OCI-LY7 (cell line): ENCODE measurements around the gene ZNF106. TPM values are rescaled to one million over a fixed set of nuclear protein-coding genes. Genes with fewer than 3 reads are reported as not detected.

Experiments
- small RNA-seq: library from RNA; depleted of rRNA; stranded (forward); fragments of <200 nt; gene quantifications from one replicate; pipeline ENCODE3, GENCODE V24; 2014
- total RNA-seq, 2 experiments: library from RNA; depleted of rRNA in 1 of 2; stranded (reverse); fragments of >200 nt in 1 of 2; shearing (Covaris generic) in 1 of 2; gene quantifications; 2 replicates each; pipeline ENCODE4 v1.2.3, GENCODE V29; 2014 to 2022

Gene ZNF106
- total RNA-seq, 2 experiments from 2014 or later: 30.5 to 66.4 TPM

Small RNAs within 50 kb of the gene (small RNA-seq; reads per million reads assigned to genes)
- gene RNU6-188P: not detected

Other genes with a start within 250 kb of the ZNF106 start
- gene GANC, start 217.9 kb downstream of the ZNF106 start, total RNA-seq (2014; rRNA removed; shearing (Covaris generic)): 25.4 and 27.9 TPM in 2 replicates
- gene GANC, start 217.9 kb downstream of the ZNF106 start, total RNA-seq (2022): 31.7 and 35.7 TPM in 2 replicates
- gene TMEM87A, start 217.7 kb downstream of the ZNF106 start, total RNA-seq (2014; rRNA removed; shearing (Covaris generic)): 21.4 and 23.2 TPM in 2 replicates
- 23.6 and 24.5 TPM in 2 replicates for gene TMEM87A, start 217.7 kb downstream of the ZNF106 start, total RNA-seq (2022)
- gene CAPN3, start 131.6 kb downstream of the ZNF106 start, total RNA-seq (2014; rRNA removed; shearing (Covaris generic)): 0.98 and 1.6 TPM in 2 replicates
- gene CAPN3, start 131.6 kb downstream of the ZNF106 start, total RNA-seq (2022): 1.5 and 2.6 TPM in 2 replicates
- 19.9 and 49.1 TPM in 2 replicates for gene SNAP23, start 4.5 kb upstream of the ZNF106 start, total RNA-seq (2014; rRNA removed; shearing (Covaris generic))
- 48.3 and 54.1 TPM in 2 replicates for gene SNAP23, start 4.5 kb upstream of the ZNF106 start, total RNA-seq (2022)
- gene LRRC57, start 57.7 kb upstream of the ZNF106 start, total RNA-seq (2014; rRNA removed; shearing (Covaris generic)): 17.9 and 18.5 TPM in 2 replicates
- 21.1 and 29.0 TPM in 2 replicates for gene LRRC57, start 57.7 kb upstream of the ZNF106 start, total RNA-seq (2022)
- 44.9 and 50.4 TPM in 2 replicates for gene HAUS2, start 57.7 kb upstream of the ZNF106 start, total RNA-seq (2014; rRNA removed; shearing (Covaris generic))
- 40.3 and 43.7 TPM in 2 replicates for gene HAUS2, start 57.7 kb upstream of the ZNF106 start, total RNA-seq (2022)
- gene STARD9, start 84.5 kb upstream of the ZNF106 start, total RNA-seq (2014; rRNA removed; shearing (Covaris generic)): 15.3 and 15.4 TPM in 2 replicates
- 8.9 and 9.4 TPM in 2 replicates for gene STARD9, start 84.5 kb upstream of the ZNF106 start, total RNA-seq (2022)
- 26.1 and 28.9 TPM in 2 replicates for gene CDAN1, start 246.0 kb upstream of the ZNF106 start, total RNA-seq (2014; rRNA removed; shearing (Covaris generic))
- 29.5 and 33.6 TPM in 2 replicates for gene CDAN1, start 246.0 kb upstream of the ZNF106 start, total RNA-seq (2022)